SK-N-SH treated with all-trans-retinoic acid at 6 μM for 48 hours (cell line): ENCODE data around the gene ZNF174.

Source experiments
- OSR1 ChIP-seq: fragments of 250-450 bp; sonication (Bioruptor Pico); IDR thresholded peaks from 2 replicates; pipeline ENCODE4 v1.8.0; 2022; ENCODE audit warnings: moderate library complexity, mild to moderate bottlenecking, inconsistent platforms
- PPARA ChIP-seq: fragments of 250-450 bp; sonication (Bioruptor Pico); IDR thresholded peaks from 2 replicates; pipeline ENCODE4 v1.5.0; 2020; ENCODE audit warnings: mild to moderate bottlenecking, borderline replicate concordance
- SNAI2 ChIP-seq: fragments of 250-450 bp; sonication (Bioruptor Pico); IDR thresholded peaks from 2 replicates; pipeline ENCODE4 v1.5.0; 2020; ENCODE audit warnings: mild to moderate bottlenecking, moderate library complexity
- ZC3H10 ChIP-seq: fragments of 250-450 bp; sonication (Bioruptor Pico); IDR thresholded peaks from 2 replicates; pipeline ENCODE4 v1.5.1; 2021; ENCODE audit warnings: mild to moderate bottlenecking, moderate library complexity
- ZFP30 ChIP-seq: fragments of 450-650 bp; formaldehyde crosslinking; IDR thresholded peaks from 2 replicates; pipeline ENCODE4 v1.5.0; 2022; ENCODE audit warnings: mild to moderate bottlenecking, moderate library complexity
- TF ChIP-seq, protein P1 (sequence below): fragments of 250-450 bp; sonication (Bioruptor Pico); IDR thresholded peaks from 2 replicates; pipeline ENCODE4 v1.5.1; 2020; ENCODE audit warnings: low read depth, mild to moderate bottlenecking, moderate library complexity
- TF ChIP-seq, protein P2 (sequence below): fragments of 250-450 bp; sonication (Bioruptor Pico); IDR thresholded peaks from 2 replicates; pipeline ENCODE4 v1.8.0; 2020; ENCODE audit warnings: mild to moderate bottlenecking, moderate library complexity, borderline replicate concordance

DNA sequence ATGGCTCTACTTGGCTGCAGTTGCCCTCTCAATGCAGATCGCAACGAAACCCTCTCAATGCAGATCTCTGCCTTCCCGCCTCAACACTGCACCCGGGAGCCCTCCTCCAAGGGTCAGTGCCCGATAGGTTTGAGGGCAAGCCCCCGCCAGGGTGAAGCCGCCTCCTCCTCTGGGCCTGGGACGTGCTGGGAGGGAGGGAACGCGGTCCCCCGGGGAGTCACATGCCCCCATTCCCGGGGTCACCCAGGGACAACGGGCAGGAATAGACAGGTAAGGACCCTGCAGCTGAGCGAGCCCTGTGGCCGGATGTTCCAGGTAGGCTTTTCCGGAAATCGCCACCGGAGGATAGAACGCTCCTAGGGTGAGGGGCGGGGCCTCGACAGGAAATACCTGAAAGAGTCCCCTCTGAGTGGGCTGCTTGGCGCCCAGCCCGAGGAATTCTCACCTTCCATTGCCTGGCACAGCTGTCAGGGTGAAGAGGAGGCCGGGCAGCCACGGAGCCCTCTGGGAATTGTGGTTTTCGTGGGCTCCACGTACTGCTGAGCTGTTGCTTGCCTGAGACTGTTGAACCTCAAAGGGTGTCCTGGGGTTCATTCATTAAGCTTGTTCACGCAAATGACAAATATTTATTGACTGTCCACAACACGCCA is 12.8 kb downstream of the ZNF174 start:
- TF ChIP-seq, protein P1, sequence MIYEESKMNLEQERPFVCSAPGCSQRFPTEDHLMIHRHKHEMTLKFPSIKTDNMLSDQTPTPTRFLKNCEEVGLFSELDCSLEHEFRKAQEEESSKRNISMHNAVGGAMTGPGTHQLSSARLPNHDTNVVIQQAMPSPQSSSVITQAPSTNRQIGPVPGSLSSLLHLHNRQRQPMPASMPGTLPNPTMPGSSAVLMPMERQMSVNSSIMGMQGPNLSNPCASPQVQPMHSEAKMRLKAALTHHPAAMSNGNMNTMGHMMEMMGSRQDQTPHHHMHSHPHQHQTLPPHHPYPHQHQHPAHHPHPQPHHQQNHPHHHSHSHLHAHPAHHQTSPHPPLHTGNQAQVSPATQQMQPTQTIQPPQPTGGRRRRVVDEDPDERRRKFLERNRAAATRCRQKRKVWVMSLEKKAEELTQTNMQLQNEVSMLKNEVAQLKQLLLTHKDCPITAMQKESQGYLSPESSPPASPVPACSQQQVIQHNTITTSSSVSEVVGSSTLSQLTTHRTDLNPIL (CRISPR knock-in tag), result no peak
- no peak for TF ChIP-seq ZC3H10
- no peak for TF ChIP-seq OSR1 (CRISPR knock-in tag)
- TF ChIP-seq SNAI2 (CRISPR knock-in tag), result no peak
- no peak for TF ChIP-seq PPARA (CRISPR knock-in tag)
- TF ChIP-seq, protein P2, sequence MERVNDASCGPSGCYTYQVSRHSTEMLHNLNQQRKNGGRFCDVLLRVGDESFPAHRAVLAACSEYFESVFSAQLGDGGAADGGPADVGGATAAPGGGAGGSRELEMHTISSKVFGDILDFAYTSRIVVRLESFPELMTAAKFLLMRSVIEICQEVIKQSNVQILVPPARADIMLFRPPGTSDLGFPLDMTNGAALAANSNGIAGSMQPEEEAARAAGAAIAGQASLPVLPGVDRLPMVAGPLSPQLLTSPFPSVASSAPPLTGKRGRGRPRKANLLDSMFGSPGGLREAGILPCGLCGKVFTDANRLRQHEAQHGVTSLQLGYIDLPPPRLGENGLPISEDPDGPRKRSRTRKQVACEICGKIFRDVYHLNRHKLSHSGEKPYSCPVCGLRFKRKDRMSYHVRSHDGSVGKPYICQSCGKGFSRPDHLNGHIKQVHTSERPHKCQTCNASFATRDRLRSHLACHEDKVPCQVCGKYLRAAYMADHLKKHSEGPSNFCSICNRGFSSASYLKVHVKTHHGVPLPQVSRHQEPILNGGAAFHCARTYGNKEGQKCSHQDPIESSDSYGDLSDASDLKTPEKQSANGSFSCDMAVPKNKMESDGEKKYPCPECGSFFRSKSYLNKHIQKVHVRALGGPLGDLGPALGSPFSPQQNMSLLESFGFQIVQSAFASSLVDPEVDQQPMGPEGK (CRISPR knock-in tag), result no peak
- no peak for TF ChIP-seq ZFP30 (CRISPR knock-in tag)
